ENCODE results near the gene GABBR1.

The GABBR1 gene

DNA sequence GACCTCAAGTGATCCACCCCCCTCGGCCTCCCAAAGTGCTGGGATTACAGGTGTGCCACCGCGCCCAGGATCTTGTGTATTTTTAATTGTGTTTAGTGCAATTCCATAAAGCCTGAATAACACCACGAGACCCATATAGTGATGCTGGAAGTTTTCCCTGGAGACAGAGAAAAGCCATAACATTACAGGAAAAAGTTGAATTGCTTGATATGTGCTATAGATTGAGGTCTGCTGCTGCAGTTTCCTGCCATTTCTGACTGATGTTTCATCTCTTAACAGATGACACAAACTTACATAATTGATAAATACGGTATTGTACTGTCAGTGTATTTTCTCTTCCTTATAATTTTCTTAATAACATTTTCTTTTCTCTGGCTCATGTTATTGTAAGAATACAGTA is 66.1 kb downstream of the GABBR1 start:
- H2AFZ ChIP-seq (ENCODE audit: low read depth, low read length) = no peak overlapping the region
- H2BK15ac ChIP-seq (ENCODE audit: low read depth, poor library complexity, severe bottlenecking) = no peak overlapping the region
- no peak overlapping the region for H3K4ac ChIP-seq (ENCODE audit: low read depth in 1 of 2, low read length in 2 of 2)
- 80% methylated on average over 4 of the region's 5 CpGs for WGBS
- H4K8ac ChIP-seq (ENCODE audit: low read length) = no peak overlapping the region
- H3K79me1 ChIP-seq (replicated peaks; ENCODE audit: low read length, poor library complexity, severe bottlenecking) = no peaks in the 10 kb centered on the region
- H3K4me3 ChIP-seq (ENCODE audit: insufficient read depth in 1 of 2, low read depth in 1 of 2, low read length in 2 of 2) = no peak overlapping the region
- H3K36me3 ChIP-seq (ENCODE audit: control insufficient read depth in 1 of 2, insufficient read depth in 2 of 2, low read depth in 1 of 2, low read length in 2 of 2) = no peaks in the 10 kb centered on the region
- H2AK5ac ChIP-seq (ENCODE audit: low read length, severe bottlenecking) = no peak overlapping the region
- no peak overlapping the region for H2BK120ac ChIP-seq (ENCODE audit: low read depth, low read length)
- H3K14ac ChIP-seq (ENCODE audit: low read length in 2 of 2) = no peak overlapping the region
- H3K23ac ChIP-seq (ENCODE audit: low read length in 2 of 2) = no peak overlapping the region
- DNase-seq = no peak
- H3K9ac ChIP-seq (ENCODE audit: low read length) = no peak overlapping the region
- no peak overlapping the region for H3K27ac ChIP-seq (ENCODE audit: low read length, poor library complexity, severe bottlenecking)
- H3K4me1 ChIP-seq (ENCODE audit: control insufficient read depth, insufficient read depth, low read depth, low read length) = no peaks in the 10 kb centered on the region
- H3K4me2 ChIP-seq (ENCODE audit: low read length, poor library complexity, severe bottlenecking) = no peak overlapping the region
- no peak overlapping the region for H4K91ac ChIP-seq (ENCODE audit: low read length)
- no peaks in the 10 kb centered on the region for H3K9me3 ChIP-seq (ENCODE audit: control insufficient read depth, low read length)
- peaks cover under 1 to 7% of the 10 kb centered on the region in 2 experiments for H3K27me3 ChIP-seq (ENCODE audit: control insufficient read depth in 1 of 2, insufficient read depth in 1 of 2, low read length in 2 of 2)
- H3K18ac ChIP-seq (ENCODE audit: low read depth in 1 of 2, low read length in 2 of 2) = no peak overlapping the region
- H2BK12ac ChIP-seq (ENCODE audit: low read length in 2 of 2) = no peak overlapping the region
- H2BK5ac ChIP-seq (ENCODE audit: low read depth, low read length, poor library complexity, severe bottlenecking) = no peak overlapping the region

DNA sequence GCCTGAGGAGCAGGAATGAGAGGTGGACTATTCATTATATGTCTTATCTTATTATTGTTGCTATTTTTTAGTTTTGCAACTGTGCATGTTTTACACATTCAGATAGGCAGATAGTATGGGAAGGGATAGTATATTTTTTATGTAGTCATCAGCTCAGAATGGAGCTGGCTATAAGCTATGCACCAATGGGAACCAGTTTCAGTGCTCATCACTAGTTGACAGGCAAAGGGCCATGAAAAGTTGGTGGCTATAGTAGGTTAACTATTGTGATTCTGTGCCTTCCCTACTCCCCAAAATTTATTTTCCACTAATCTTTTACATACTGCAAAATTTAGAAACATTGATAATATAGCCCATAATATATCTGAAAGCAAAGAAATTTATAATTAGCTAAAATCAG is 68.1 kb downstream of the GABBR1 start:
- peaks cover 3 to 6% of the 10 kb centered on the region in 2 experiments for H3K27me3 ChIP-seq (ENCODE audit: control insufficient read depth in 1 of 2, insufficient read depth in 1 of 2, low read length in 2 of 2)
- H3K27ac ChIP-seq (ENCODE audit: low read length, poor library complexity, severe bottlenecking) = no peak overlapping the region
- no peak overlapping the region for H2AK5ac ChIP-seq (ENCODE audit: low read length, severe bottlenecking)
- no peak for DNase-seq
- no peak overlapping the region for H2BK12ac ChIP-seq (ENCODE audit: low read length in 2 of 2)
- H3K9ac ChIP-seq (ENCODE audit: low read length) = no peak overlapping the region
- no peak overlapping the region for H2BK5ac ChIP-seq (ENCODE audit: low read depth, low read length, poor library complexity, severe bottlenecking)
- no peaks in the 10 kb centered on the region for H3K36me3 ChIP-seq (ENCODE audit: control insufficient read depth in 1 of 2, insufficient read depth in 2 of 2, low read depth in 1 of 2, low read length in 2 of 2)
- H3K14ac ChIP-seq (ENCODE audit: low read length in 2 of 2) = no peak overlapping the region
- H2AFZ ChIP-seq (ENCODE audit: low read depth, low read length) = no peak overlapping the region
- H4K8ac ChIP-seq (ENCODE audit: low read length) = no peak overlapping the region
- H3K23ac ChIP-seq (ENCODE audit: low read length in 2 of 2) = no peak overlapping the region
- H3K9me3 ChIP-seq (ENCODE audit: control insufficient read depth, low read length) = no peaks in the 10 kb centered on the region
- H3K79me1 ChIP-seq (replicated peaks; ENCODE audit: low read length, poor library complexity, severe bottlenecking) = no peaks in the 10 kb centered on the region
- no peak overlapping the region for H3K18ac ChIP-seq (ENCODE audit: low read depth in 1 of 2, low read length in 2 of 2)
- no peak overlapping the region for H2BK120ac ChIP-seq (ENCODE audit: low read depth, low read length)
- no peak overlapping the region for H4K91ac ChIP-seq (ENCODE audit: low read length)
- no peak overlapping the region for H2BK15ac ChIP-seq (ENCODE audit: low read depth, poor library complexity, severe bottlenecking)
- H3K4me1 ChIP-seq (ENCODE audit: control insufficient read depth, insufficient read depth, low read depth, low read length) = no peaks in the 10 kb centered on the region
- H3K4me3 ChIP-seq (ENCODE audit: insufficient read depth in 1 of 2, low read depth in 1 of 2, low read length in 2 of 2) = no peak overlapping the region
- H3K4ac ChIP-seq (ENCODE audit: low read depth in 1 of 2, low read length in 2 of 2) = no peak overlapping the region
- no peak overlapping the region for H3K4me2 ChIP-seq (ENCODE audit: low read length, poor library complexity, severe bottlenecking)

DNA sequence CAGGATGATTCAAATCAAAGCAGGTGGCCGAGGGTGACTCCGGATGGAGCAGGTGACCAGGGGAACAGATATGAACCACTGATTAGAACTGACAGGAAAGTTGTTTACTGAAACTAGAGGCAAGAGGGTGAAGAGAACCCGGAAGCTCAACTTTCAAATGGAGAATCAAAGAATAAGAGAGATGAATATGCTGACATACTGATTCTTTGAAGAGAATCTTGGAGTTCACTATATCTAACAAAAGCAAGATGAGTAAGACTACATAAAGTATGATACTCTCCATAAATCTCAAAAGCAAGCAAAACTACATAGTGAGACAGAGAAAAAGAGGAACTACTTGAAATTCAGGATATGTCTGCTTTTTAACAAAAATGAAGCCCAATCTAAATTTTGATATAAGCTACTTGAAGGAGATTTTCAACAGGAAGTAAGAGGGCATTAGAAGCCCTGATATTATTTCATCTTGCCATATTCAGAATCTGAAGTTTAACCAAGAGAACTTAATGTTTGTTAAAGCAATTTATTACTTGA is 69.5 kb downstream of the GABBR1 start:
- Histone ChIP-seq H3K4me2 (ENCODE audit: low read length, poor library complexity, severe bottlenecking) (no peak overlapping the region), H3K9me3 (ENCODE audit: control insufficient read depth, low read length) (no peaks in the 10 kb centered on the region), H3K36me3 (ENCODE audit: control insufficient read depth in 1 of 2, insufficient read depth in 2 of 2, low read depth in 1 of 2, low read length in 2 of 2) (no peaks in the 10 kb centered on the region), H3K23ac (ENCODE audit: low read length in 2 of 2) (no peak overlapping the region), H3K9ac (ENCODE audit: low read length) (no peak overlapping the region), H3K14ac (ENCODE audit: low read length in 2 of 2) (no peak overlapping the region), H3K79me1 (replicated peaks; ENCODE audit: low read length, poor library complexity, severe bottlenecking) (no peaks in the 10 kb centered on the region), H3K27me3 (ENCODE audit: control insufficient read depth in 1 of 2, insufficient read depth in 1 of 2, low read length in 2 of 2) (peaks cover 5 to 12% of the 10 kb centered on the region in 2 experiments), H3K27ac (ENCODE audit: low read length, poor library complexity, severe bottlenecking) (no peak overlapping the region), H3K4ac (ENCODE audit: low read depth in 1 of 2, low read length in 2 of 2) (no peak overlapping the region), H3K4me1 (ENCODE audit: control insufficient read depth, insufficient read depth, low read depth, low read length) (no peaks in the 10 kb centered on the region), H2BK12ac (ENCODE audit: low read length in 2 of 2) (no peak overlapping the region), H3K18ac (ENCODE audit: low read depth in 1 of 2, low read length in 2 of 2) (no peak overlapping the region), H2BK120ac (ENCODE audit: low read depth, low read length) (no peak overlapping the region), H2BK15ac (ENCODE audit: low read depth, poor library complexity, severe bottlenecking) (no peak overlapping the region), H4K91ac (ENCODE audit: low read length) (no peak overlapping the region), H2AFZ (ENCODE audit: low read depth, low read length) (no peak overlapping the region), H2AK5ac (ENCODE audit: low read length, severe bottlenecking) (no peak overlapping the region), H4K8ac (ENCODE audit: low read length) (no peak overlapping the region), H3K4me3 (ENCODE audit: insufficient read depth in 1 of 2, low read depth in 1 of 2, low read length in 2 of 2) (no peak overlapping the region), H2BK5ac (ENCODE audit: low read depth, low read length, poor library complexity, severe bottlenecking) (no peak overlapping the region)
- 72% methylated on average over 2 of the region's 3 CpGs for WGBS
- no peak for DNase-seq

DNA sequence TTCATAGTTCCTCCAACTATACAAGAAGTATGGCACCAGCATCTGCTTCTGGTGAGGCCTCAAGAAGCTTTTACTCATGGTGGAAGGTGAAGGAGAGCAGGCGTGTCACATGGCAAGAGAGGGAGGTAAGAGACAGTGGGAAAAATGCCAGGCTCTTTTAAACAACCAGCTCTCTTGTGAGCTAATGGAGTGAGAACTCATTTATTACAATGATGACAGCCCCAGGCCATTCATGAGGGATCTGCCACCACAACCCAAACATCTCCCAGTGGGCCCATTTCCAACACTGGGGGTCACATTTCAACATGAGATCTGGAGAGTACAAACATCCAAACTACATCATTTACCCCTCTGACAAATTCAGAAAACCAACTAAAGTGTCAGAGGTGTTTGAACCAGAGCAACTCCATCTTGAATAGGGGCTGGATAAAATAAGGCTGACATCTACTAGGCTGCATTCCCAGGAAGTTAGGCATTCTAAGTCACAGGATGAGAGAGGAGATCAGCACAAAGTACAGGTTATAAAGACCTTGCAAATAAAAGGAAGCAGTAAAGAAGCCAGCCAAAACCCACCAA is 71.3 kb downstream of the GABBR1 start:
- Histone ChIP-seq H3K4me3 (ENCODE audit: insufficient read depth in 1 of 2, low read depth in 1 of 2, low read length in 2 of 2) (no peak overlapping the region), H4K91ac (ENCODE audit: low read length) (no peak overlapping the region), H3K14ac (ENCODE audit: low read length in 2 of 2) (no peak overlapping the region), H4K8ac (ENCODE audit: low read length) (no peak overlapping the region), H3K27me3 (ENCODE audit: control insufficient read depth in 1 of 2, insufficient read depth in 1 of 2, low read length in 2 of 2) (peaks cover 12 to 13% of the 10 kb centered on the region in 2 experiments), H2BK12ac (ENCODE audit: low read length in 2 of 2) (no peak overlapping the region), H3K4me2 (ENCODE audit: low read length, poor library complexity, severe bottlenecking) (no peak overlapping the region), H2AK5ac (ENCODE audit: low read length, severe bottlenecking) (no peak overlapping the region), H3K79me1 (replicated peaks; ENCODE audit: low read length, poor library complexity, severe bottlenecking) (no peaks in the 10 kb centered on the region), H2AFZ (ENCODE audit: low read depth, low read length) (no peak overlapping the region), H3K36me3 (ENCODE audit: control insufficient read depth in 1 of 2, insufficient read depth in 2 of 2, low read depth in 1 of 2, low read length in 2 of 2) (no peaks in the 10 kb centered on the region), H3K23ac (ENCODE audit: low read length in 2 of 2) (no peak overlapping the region), H3K27ac (ENCODE audit: low read length, poor library complexity, severe bottlenecking) (no peak overlapping the region), H3K4ac (ENCODE audit: low read depth in 1 of 2, low read length in 2 of 2) (no peak overlapping the region), H3K4me1 (ENCODE audit: control insufficient read depth, insufficient read depth, low read depth, low read length) (no peaks in the 10 kb centered on the region), H3K18ac (ENCODE audit: low read depth in 1 of 2, low read length in 2 of 2) (no peak overlapping the region), H3K9me3 (ENCODE audit: control insufficient read depth, low read length) (no peaks in the 10 kb centered on the region), H3K9ac (ENCODE audit: low read length) (no peak overlapping the region), H2BK15ac (ENCODE audit: low read depth, poor library complexity, severe bottlenecking) (no peak overlapping the region), H2BK120ac (ENCODE audit: low read depth, low read length) (no peak overlapping the region), H2BK5ac (ENCODE audit: low read depth, low read length, poor library complexity, severe bottlenecking) (no peak overlapping the region)
- 80% methylated on average over 1 of the region's 1 CpG for WGBS
- DNase-seq = no peak
